DND-41 (cell line): ENCODE data around the gene ITIH5.

Experiments used
- CTCF ChIP-seq: IDR thresholded peaks from 2 replicates; pipeline ENCODE4 v1.5.1; 2012; ENCODE audit warnings: borderline replicate concordance, low read length, moderate library complexity, mild to moderate bottlenecking; ENCODE audit not compliant: poor library complexity, severe bottlenecking; ENCODE audit errors: extremely low read depth
- EZH2 ChIP-seq: IDR thresholded peaks from 3 replicates; pipeline ENCODE4 v1.6.1; 2012; ENCODE audit warnings: borderline replicate concordance, low read depth, mild to moderate bottlenecking, moderate library complexity, low read length, inconsistent platforms; ENCODE audit not compliant: severe bottlenecking

DNA sequence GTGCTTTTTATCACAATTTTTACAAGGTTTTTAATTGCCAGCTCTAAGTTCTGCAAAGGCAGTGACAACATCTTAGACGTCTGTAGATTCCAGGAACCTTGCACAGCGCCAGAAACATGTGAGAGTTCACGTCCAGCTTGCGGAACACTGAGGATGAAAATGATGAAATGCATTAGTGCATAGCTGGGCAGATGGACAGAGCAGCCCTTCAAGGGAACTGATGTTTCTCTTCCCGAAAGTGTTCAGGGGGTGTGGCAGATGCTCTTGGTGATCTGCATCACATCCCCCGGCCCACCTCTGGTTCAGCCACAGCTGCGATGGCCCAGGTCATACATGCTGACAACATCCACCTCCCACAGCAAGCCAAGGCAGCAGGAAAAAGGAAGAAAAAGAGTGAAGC lies 40.9 kb downstream of the ITIH5 start:
- no peak for TF ChIP-seq EZH2
- TF ChIP-seq CTCF, result no peak
